Measurements from ENCODE around the gene HOOK2. TPM values are rescaled to one million over a fixed set of nuclear protein-coding genes. Genes with fewer than 3 reads are reported as not detected.
A peak's percentile ranks its signal among the peaks of the same experiment; 100 is the strongest.

Gene HOOK2
- total RNA-seq, 1 experiment from 2014 or later, result 96.3 TPM

DNA sequence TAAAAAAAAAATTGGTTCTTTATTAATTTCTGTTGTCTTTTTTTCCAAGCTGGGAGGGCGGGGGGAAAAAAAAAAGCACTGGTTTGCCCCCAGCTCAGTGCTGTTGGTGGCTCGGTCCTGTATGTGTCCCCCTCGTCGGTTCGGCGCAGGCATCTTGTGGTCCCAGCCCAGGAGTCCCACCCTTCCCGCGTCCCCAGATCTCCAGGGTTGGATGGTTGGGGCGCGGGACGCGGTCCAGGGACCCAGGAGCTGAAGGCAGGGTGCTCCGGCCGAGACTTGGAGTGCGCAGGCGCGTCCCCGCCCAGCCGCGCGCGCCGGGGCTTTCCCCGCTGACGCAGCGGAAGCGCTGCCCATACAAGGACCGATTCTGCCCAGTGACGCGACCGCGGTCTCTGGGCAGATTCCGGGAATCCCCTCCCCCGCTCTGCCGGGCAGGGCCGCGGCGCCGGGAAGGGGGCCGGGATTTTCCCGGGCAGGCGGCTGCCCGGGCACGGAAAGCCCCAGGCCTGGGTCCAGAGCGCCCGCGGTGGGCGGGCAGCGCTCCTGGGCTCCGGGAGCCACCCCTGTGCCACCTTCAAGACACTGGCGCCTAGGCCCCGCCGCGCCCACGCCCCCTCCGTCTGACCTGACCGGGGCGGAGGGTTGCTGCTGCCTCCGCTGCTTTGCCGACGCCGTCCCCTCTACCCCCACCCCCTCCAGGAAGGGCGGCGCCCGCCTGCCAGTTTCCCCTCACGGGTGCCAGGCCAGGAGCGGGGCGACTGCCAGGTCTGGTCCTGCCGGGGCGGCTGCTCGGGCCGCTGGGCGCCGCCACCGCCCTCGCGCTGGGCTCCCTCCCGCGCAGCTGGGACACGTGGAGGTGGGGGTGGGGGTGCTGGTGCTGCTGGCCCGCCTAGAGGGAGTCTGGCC, 18.2 kb upstream of the HOOK2 start:
- Histone ChIP-seq H3K4me3 (replicated peaks in 1 of 2; ENCODE audit: low read depth in 1 of 2, low read length in 2 of 2) (peak overlapping the region; percentile 77 to 84), H2AFZ (ENCODE audit: low read depth, low read length, poor library complexity, severe bottlenecking) (no peak overlapping the region), H3K27ac (ENCODE audit: low read depth, low read length) (peak overlapping the region; percentile 96), H3K36me3 (ENCODE audit: control insufficient read depth in 1 of 2, insufficient read depth in 2 of 2, low read length in 2 of 2) (no peaks in the 10 kb centered on the region; a peak in 2 of 4 replicates), H3K9me2 (ENCODE audit: insufficient read depth) (no peaks in the 10 kb centered on the region), H3K9ac (ENCODE audit: low read length) (peak overlapping the region; percentile 93), H3K4me1 (ENCODE audit: control insufficient read depth in 1 of 2, insufficient read depth in 2 of 2, low read length in 2 of 2) (peaks cover 41 to 76% of the 10 kb centered on the region in 2 experiments), H4K20me1 (ENCODE audit: insufficient read depth) (no peaks in the 10 kb centered on the region), H3K27me3 (ENCODE audit: insufficient read depth, low read length) (no peaks in the 10 kb centered on the region), H3K4me2 (ENCODE audit: low read length) (peak overlapping the region; percentile 99), H3K79me2 (ENCODE audit: insufficient read depth, low read length) (peaks cover 19% of the 10 kb centered on the region), H3K9me3 (ENCODE audit: control insufficient read depth in 1 of 2, insufficient read depth in 1 of 2, low read depth in 1 of 2, low read length in 2 of 2) (no peaks in the 10 kb centered on the region)
- POLR2A ChIA-PET, result interaction anchor here (0.6 to 6.7 kb wide), 15 partner anchors 9 to 1856 kb away, joined by 3 to 172 read pairs (median 5); partner anchors contain the start of genes DHPS, HOOK2, PRDX2 and RNASEH2A
- CTCF ChIA-PET, result interaction anchor here (1.2 to 7.4 kb wide), 9 partner anchors 11 to 60 kb away, joined by 3 to 123 read pairs (median 35); partner anchors contain the start of gene HOOK2
- DNase-seq (ENCODE audit: low read depth, low spot score) (peak; percentile 91), ATAC-seq (peak; percentile 56)
- TF ChIP-seq, protein P1, sequence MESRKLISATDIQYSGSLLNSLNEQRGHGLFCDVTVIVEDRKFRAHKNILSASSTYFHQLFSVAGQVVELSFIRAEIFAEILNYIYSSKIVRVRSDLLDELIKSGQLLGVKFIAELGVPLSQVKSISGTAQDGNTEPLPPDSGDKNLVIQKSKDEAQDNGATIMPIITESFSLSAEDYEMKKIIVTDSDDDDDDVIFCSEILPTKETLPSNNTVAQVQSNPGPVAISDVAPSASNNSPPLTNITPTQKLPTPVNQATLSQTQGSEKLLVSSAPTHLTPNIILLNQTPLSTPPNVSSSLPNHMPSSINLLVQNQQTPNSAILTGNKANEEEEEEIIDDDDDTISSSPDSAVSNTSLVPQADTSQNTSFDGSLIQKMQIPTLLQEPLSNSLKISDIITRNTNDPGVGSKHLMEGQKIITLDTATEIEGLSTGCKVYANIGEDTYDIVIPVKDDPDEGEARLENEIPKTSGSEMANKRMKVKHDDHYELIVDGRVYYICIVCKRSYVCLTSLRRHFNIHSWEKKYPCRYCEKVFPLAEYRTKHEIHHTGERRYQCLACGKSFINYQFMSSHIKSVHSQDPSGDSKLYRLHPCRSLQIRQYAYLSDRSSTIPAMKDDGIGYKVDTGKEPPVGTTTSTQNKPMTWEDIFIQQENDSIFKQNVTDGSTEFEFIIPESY (IDR thresholded peaks at IDR 0.05; ENCODE audit: extremely low read depth, insufficient replicate concordance, low read length), result peak; percentile 76
- TF ChIP-seq TCF7L2 (IDR thresholded peaks at IDR 0.05; ENCODE audit: borderline replicate concordance, extremely low read depth, insufficient read depth, insufficient read length), result peak; percentile 40
- no peak for TF ChIP-seq CBX3 (IDR thresholded peaks at IDR 0.05; ENCODE audit: low read depth)
- TF ChIP-seq ZFX (IDR thresholded peaks at IDR 0.05), result peak; percentile 80
- no peak for TF ChIP-seq ZNF274 (IDR thresholded peaks at IDR 0.05; ENCODE audit: low read depth, low read length)
- no peak for TF ChIP-seq SIN3A (IDR thresholded peaks at IDR 0.05; ENCODE audit: low read depth)
- TF ChIP-seq, protein P2, sequence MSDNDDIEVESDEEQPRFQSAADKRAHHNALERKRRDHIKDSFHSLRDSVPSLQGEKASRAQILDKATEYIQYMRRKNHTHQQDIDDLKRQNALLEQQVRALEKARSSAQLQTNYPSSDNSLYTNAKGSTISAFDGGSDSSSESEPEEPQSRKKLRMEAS (IDR thresholded peaks at IDR 0.05), result no peak
- peak; percentile 94 for TF ChIP-seq POLR2AphosphoS5 (IDR thresholded peaks at IDR 0.05; ENCODE audit: low read depth, low read length)
- no peak for TF ChIP-seq EGR1 (IDR thresholded peaks at IDR 0.05; ENCODE audit: low read depth)
- TF ChIP-seq FOSL1 (IDR thresholded peaks at IDR 0.05; ENCODE audit: low read depth), result no peak
- TF ChIP-seq POLR2A (IDR thresholded peaks at IDR 0.05; ENCODE audit: borderline replicate concordance, extremely low read depth, insufficient read depth, insufficient read length), result peak; percentile 94
- peak; percentile 36 for TF ChIP-seq YY1 (IDR thresholded peaks at IDR 0.05; ENCODE audit: extremely low read depth, insufficient replicate concordance, low read depth, low read length)
- intact Hi-C loops (cut with micrococcal nuclease), result loop anchor here (2.0 kb wide), 1 partner anchor 15 kb away; no protein-coding TSS in a partner anchor
- RAD21 ChIA-PET (ENCODE audit: low non-redundant PET in 1 of 2, low total read pairs in 2 of 2, uncharacterized antibody in 2 of 2, unreplicated experiment in 2 of 2), result interaction anchor here (0.7 to 1.2 kb wide), 3 partner anchors 18 to 27 kb away, joined by 3 to 4 read pairs (median 3); partner anchors contain the start of gene HOOK2 (in 1 of the 2)
- no TSS peak for BruUV-seq (replicated peaks)

Measured in HCT116 (cell line).